ENCODE data around the gene CCDC60.

- no peak for TF ChIP-seq CTCF (IDR thresholded peaks at IDR 0.05)
- no peak for TF ChIP-seq POLR2A (IDR thresholded peaks at IDR 0.05)
These were observed 57.1 kb downstream of the CCDC60 start for GRCh38 chr12:119391673-119392072.
